HPDE6-E6E7 (cell line): ENCODE measurements around the gene NEGR1.
A peak's percentile ranks its signal among the peaks of the same experiment; 100 is the strongest.

ENCODE experiments used
- DNase-seq: peaks from one replicate; pipeline ENCODE4 v3.0.0; 2011; ENCODE audit warnings: missing footprints; ENCODE audit errors: extremely low spot score

The NEGR1 gene

DNA sequence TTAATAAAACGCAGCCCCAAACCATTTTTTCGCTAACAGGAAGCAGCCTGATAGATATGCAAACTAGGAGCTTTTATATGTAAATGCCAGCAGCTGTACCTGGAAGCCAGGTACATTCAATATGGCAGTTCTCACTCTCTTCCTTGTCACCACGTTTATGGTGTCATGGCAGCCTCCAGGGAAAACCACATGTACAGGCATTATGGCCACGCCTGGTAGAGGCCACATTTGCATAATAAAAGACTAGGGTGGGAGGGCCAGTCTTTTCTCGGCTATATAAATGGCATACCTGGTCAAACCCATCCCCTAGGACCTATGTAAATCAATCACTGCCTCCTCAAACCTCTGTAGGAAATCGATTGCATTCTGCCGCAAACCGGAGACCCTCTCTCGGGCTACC, 247.5 kb downstream of the NEGR1 start:
- no peak for DNase-seq

DNA sequence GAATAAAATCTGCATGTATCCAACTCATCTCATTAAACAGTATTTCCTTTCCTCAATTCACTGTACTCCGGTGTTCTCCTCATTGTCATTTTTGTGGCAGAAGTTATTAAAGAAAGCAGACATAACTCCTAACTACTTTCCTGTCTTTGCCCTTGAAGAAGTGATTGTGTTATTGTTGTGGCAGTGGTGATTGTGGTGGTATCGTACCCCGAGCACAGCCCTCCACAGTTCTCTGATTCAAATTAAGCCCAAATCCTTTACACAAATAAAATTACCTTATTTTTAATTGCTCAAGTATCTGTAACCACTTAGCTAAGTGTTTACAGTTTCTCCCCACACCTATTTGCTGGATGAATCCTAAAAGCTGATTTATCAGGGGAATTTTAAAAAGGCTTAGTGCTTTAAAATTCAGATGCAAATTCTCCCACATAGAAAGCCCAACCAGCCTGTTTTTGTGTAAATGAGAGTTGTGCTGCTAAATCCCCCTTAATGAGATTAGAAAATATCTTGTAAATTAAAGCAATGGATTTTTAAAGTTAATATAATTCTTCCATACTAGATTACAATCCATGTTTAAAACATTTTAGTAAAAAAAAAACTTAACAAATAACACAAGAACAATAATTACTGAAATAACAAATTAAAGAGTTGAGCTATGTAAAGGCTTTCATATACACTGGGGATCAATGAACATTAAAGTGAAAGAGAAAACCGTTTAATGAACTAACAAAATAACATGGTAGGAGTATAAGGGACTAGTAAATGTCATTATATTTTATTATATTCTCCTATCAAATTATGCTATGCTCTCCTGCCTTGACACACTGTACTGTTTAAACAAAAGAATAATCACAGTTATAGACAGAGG, 259.0 kb downstream of the NEGR1 start:
- DNase-seq = no peak

DNA sequence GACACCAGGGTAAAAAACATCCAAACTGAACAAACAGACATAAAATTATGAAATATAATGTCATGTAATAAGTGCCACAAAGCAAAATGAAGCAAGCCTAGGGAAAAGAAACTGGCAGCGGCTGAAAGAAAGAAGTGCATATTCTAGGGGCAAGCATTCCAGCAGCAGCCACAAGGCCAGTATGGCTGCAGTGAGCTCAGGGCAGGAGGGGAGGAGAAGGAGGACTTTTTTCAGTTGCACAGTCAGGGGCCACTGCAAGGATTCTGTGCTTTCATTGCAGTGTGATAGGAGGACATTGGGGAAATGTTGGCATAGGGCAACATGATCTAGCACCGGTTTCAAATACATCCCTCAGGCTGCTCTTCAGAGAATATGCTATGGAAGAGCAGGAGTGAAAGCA, 263.8 kb downstream of the NEGR1 start:
- DNase-seq = no peak

DNA sequence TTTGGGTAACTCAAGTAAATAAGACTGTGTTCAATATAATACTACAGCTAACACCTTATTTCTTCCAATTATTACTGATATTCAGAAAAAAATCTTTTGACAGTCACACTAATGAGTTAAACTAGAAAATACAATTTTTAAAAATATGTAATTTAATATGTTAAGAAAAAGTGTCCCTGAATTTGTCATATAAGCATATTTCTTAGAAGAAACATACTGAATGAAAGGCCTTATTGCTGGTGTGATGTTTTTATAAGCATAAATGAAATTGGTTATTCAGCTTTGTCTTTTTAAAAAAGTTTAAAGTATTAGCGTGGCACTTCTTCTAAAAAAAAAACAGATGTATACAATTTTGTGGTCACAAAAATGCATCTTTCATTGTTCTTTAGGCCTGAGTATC, 267.3 kb downstream of the NEGR1 start:
- no peak for DNase-seq

DNA sequence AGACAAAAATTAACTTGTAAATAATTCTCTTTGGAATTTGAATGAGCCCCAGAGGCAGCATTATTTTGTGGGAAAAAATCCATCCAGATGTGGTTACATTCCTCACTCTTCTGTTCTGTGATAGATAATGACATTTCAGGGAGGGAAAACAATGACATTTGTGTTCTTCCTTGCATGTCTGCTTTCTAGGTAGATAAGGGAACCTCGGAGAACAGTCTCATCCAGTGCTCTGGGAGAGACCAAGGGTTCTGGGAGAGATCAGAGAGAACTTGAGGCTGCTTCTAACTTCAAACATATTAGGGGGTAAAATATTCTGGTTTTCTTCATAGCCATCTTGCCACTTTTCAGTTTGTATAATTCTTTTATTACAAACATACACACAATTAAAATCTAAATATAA, 269.2 kb downstream of the NEGR1 start:
- no peak for DNase-seq

GRCh38 chr1:72011721-72012120, 270.6 kb downstream of the NEGR1 start:
- no peak for DNase-seq

DNA sequence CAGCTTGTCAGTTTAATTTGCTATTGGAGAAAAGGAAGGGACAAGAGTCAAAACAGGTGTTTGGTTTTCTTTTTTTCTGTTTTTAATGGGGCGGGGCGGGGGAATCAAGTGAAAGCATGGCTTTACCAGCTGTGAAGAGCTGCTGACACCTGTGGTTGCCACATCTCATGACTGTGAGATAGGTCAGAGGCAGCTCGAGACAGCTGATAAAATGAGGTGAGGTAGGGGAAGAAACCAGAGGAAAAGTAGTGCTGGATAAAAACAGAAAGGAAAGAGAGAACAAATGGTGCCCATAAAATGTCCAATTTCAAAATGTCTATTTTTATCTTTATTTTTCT, 272.3 kb downstream of the NEGR1 start:
- DNase-seq = no peak

DNA sequence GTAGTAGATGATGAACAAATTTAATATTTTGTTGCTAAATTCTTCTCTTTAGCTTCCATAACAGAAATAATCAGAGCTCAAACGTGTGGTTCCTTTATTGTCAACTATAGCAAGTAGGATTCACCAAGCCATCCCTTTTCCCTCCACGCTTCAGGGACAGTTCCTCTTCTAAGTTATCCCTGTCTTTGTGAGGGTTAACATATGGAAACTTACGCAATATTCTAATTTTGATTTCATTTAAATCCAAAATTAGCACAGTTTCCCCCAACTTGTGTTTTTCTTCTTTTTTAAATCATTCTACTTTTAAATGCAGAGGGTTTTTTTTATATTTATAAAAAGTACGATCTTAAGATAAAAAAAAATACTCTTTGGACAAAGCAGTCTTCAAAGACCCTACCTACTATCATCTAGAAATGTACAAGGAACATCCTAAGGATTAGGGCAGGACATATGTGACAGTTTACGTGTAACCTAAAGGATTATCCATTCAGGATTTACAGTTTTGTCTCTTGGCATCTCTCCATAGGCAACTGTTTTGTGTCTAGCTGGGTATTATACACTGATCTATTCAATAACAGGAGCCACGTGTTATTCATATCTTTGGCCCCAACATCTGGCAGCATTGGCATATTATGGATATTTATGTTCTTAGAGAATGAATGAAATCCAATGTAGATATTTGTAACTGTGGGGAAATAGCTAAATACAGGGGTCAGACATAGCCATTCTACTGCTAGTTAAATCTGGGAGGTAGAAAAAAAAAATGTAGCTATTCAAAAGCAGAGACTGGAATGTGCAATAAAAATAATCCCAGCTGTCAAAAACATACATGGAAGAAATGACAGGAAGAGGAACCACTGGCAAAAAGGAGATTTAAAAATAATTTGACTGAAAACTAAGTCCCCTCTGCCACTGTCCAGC, 272.9 kb downstream of the NEGR1 start:
- no peak for DNase-seq

GRCh38 chr1:72007312-72007711, 275.0 kb downstream of the NEGR1 start:
- no peak for DNase-seq

DNA sequence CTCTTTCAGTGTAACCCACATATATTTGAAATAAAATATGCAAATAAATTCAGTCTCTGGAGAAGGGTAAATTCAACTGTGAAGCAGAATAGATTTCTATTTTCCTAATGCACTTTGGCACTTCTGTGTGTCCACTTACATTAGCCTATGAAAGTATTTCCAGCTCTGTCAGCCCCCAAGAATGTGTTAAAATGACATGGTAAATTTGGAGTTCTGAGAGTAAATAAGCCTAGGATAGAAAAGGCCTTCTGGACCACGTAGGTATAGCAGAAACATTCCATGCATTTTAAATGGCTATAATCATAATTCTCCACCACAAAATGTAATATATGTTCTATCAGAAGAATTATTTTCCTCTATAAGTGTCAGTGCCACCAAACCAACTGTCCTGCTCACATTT, 276.2 kb downstream of the NEGR1 start:
- DNase-seq = no peak

DNA sequence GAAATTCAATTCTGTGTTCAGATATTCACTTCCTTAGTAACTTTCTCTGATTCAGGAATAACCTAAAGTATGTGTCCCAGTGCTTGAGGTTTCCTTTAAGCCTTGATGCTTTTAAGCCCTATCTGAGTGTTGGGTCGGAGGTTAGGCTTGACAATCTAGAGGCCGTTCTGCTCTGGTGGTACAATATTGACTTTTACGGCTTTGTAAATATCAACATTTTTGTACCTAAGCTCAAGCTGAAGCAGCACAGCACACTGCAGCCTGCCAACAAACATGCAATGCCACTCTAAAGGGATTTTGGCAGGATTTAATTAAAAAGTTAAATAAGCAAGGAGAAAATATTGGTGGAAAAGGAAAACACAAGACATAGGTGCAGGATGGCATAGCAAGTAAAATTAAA, 279.2 kb downstream of the NEGR1 start:
- no peak for DNase-seq

GRCh38 chr1:72000809-72001208, 281.5 kb downstream of the NEGR1 start:
- DNase-seq = peak; percentile 29

GRCh38 chr1:71994646-71995045, 287.7 kb downstream of the NEGR1 start:
- DNase-seq = no peak

DNA sequence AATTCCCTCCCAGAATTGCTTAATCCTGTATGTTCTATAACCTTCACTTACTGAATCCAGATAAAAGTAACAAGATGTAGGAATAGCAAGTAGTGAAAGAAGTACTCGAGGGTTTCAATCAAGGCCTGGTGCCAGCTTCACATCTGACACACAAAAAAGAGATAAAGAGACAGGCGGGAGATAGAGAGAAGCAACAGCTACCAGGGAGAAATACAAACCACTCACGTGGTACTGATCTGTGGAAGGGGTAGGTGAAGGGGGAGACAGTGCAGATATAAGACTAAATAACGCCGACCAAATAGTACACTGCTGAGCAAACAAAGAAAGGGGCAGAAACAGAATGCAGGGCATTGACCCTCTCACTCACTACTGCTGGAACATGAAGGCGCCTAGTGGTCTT, 295.2 kb downstream of the NEGR1 start:
- DNase-seq = no peak

DNA sequence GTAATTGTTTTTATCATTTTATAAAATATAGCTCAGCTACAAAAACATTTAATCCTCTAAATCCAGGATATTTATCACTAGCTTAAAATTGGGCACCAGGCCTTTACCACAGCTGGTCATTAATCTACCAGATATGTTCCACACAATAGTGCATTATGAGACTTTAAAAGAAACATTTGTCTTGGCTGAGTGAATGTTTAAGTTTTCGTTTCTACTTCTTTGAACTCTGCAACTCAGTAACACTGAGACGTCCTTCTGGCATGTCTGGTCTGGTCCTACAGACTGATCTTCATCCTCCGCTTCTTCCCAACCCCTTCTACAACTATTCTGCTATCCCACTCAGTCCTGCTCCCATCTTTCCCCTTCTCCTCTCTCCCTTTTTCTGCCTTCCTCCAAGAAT, 296.2 kb downstream of the NEGR1 start:
- no peak for DNase-seq

GRCh38 chr1:71980556-71980955, 301.8 kb downstream of the NEGR1 start:
- DNase-seq = no peak

DNA sequence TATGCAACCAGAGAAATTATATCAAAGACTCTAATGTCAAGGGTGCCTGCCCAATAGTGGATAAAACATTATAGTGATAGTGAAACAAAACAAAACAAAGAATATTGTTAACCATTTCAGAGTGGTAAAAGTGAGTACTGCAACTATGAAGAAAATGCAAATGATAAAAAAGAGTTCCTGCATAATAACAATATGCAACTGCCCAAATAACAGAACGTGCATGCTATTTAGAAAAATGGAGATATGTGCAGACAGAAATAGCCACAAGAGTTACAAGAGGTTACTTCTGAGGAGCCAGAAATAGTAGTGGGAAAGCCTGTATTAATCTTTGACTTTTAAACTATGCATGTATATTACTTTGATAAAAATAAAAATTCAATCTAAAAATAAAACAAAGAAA, 302.5 kb downstream of the NEGR1 start:
- no peak for DNase-seq

- no peak for DNase-seq
Observed at GRCh38 chr1:71967670-71968069, 314.7 kb downstream of the NEGR1 start.

GRCh38 chr1:71964188-71964587, 318.2 kb downstream of the NEGR1 start:
- DNase-seq = no peak

GRCh38 chr1:71956613-71957285, 325.6 kb downstream of the NEGR1 start:
- DNase-seq = no peak

- no peak for DNase-seq
Observed at GRCh38 chr1:71950579-71950978, 331.8 kb downstream of the NEGR1 start.

- DNase-seq = no peak
Observed at GRCh38 chr1:71949681-71950080, 332.7 kb downstream of the NEGR1 start.
